Hematopoietic multipotent progenitor cell (in vitro differentiated cells): ENCODE data around the gene DNAJB12. TPM values are rescaled to one million over a fixed set of nuclear protein-coding genes. Genes with fewer than 3 reads are reported as not detected.
"Not testable (repeated sequence)": the region's sequence is repeated elsewhere in the genome, so short reads cannot be mapped to it uniquely, and the experiment has no call there.

Experiments used
- DNase-seq, 3 donors: peaks; one replicate each; pipeline ENCODE4 v3.0.0-alpha.2; 2011 to 2015; ENCODE audit warnings: low read depth in 2 of 3, low spot score in 2 of 3
- total RNA-seq: library from RNA; depleted of rRNA; stranded (reverse); fragments of >200 nt; gene quantifications from one replicate; pipeline ENCODE4 v1.2.3, GENCODE V29; 2012

DNAJB12 gene
- total RNA-seq, 1 donor, result 34.7 TPM

- no peak for DNase-seq
Observed at GRCh38 chr10:72355214-72355555, 466 bp upstream of the DNAJB12 start.

- DNase-seq, result no peak
Observed at GRCh38 chr10:72353965-72354355, 759 bp downstream of the DNAJB12 start.

- no peak for DNase-seq
Observed at GRCh38 chr10:72353028-72353964, 1.4 kb downstream of the DNAJB12 start.

GRCh38 chr10:72351479-72351878, 3.2 kb downstream of the DNAJB12 start:
- no peak for DNase-seq

DNA sequence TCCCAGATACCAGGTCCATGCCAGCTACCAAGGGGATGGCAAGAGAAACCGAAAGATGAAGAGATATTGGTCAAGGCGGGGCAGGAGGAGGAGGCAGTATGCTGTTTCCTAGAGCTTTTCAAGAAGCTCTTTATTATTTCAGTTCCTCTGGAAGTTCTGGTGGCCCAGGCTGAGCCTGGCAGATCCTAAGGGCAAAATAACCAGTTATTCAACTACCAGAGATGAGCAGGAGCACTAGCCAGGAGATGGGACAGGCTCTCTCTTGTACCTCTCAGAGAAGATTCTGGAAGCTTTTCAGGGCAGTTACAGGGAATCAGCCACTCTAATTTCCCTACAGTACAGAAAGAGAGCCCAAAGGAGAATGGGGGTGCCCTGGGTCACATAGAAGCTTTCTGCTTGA, 5.3 kb downstream of the DNAJB12 start:
- DNase-seq, result no peak

DNA sequence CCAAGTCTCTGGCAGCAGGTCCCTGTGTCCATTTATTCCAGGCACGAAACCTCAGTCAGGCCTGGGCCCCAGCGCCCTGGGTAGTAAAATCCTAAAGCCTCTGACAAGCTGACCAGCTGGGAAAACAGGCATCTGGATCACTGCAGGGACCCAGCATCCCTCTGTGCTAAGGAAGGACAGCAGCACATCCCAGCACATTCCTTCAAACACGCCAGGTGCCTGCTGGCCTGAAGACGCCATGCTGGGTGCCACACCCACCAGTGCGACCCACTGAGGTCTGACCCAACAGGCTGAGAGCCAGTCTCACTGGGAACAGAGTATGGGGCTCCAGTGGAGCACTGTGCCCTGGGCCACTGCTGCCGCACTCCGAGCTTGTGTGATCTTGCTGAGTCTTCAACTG, 6.4 kb downstream of the DNAJB12 start:
- DNase-seq, result no peak

GRCh38 chr10:72346117-72346516, 8.6 kb downstream of the DNAJB12 start:
- DNase-seq, result not testable (repeated sequence)

DNA sequence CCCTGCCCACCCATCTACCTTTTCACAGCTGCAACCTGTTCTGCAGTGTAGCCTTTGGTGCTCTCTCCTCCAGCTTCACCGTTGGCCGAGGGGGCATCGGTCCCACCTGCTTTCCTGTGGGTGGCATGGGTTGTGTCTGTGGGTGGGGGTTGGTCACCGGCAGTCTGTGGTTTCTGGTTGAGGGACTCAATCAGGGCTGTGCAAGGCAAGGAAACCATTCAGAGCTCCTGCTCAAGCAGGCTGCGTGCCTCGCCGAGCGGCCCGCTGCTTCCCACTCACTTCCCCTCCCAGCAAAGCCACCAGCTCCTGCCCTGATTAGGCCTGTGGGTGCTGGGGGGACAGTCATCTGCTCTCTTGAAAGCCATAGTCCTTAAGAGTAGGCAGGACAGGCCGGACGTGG, 9.8 kb downstream of the DNAJB12 start:
- no peak for DNase-seq

GRCh38 chr10:72342911-72343310, 11.8 kb downstream of the DNAJB12 start:
- DNase-seq, result no peak

GRCh38 chr10:72340510-72341261, 14.0 kb downstream of the DNAJB12 start:
- peak; percentile 59 to 70 (median 62) for DNase-seq

DNA sequence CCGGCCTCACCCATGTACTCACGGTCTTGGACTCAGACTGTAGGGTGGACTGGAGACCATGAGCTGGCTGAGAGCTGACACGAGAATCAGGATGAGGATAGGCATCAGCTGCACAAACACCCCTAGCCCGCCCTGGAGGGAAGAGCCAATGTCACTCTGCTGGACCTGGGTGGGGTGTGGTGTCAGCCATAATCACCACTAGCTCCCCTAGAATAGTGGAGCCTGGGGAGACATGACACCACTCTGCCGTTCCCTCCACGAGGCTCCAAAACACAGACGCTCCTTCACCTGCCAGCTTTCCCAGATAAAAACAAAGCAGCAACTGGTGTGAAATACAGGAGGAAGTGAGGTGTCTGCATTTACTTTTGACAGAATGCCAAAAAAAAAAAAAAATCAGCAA, 16.5 kb downstream of the DNAJB12 start:
- no peak for DNase-seq

DNA sequence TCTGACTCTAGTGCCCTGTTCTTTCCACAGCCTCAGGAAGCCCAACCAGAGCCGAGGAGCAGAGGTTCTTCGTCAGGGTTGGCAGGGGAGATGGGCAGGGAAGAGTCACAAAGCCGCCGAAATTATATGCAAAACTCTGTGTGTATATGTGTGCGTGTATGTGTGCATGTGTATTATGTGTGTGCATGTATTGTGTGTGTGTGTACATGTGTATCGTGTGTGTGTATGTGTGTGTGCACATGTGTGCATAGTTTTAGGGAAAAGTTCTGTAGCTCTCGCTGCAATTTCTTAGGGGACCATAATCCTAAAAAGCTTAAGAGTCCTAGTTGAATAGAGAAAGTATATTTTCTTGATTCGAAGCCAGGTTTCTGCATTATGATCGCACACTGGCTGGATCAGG, 17.0 kb downstream of the DNAJB12 start:
- no peak for DNase-seq

- peak in 2 of 3 donors; percentile 52 to 54 for DNase-seq
Observed at GRCh38 chr10:72337039-72337629, 17.6 kb downstream of the DNAJB12 start.

- DNase-seq, result no peak
Observed at GRCh38 chr10:72336259-72337038, 18.3 kb downstream of the DNAJB12 start.

GRCh38 chr10:72335394-72336258, 19.1 kb downstream of the DNAJB12 start:
- DNase-seq, result peak in 1 of 3 donors; percentile 59

- peak; percentile 62 to 96 (median 91) for DNase-seq
Observed at GRCh38 chr10:72334825-72335393, 19.8 kb downstream of the DNAJB12 start.

GRCh38 chr10:72334196-72334824, 20.4 kb downstream of the DNAJB12 start:
- DNase-seq, result peak in 1 of 3 donors; percentile 50

DNA sequence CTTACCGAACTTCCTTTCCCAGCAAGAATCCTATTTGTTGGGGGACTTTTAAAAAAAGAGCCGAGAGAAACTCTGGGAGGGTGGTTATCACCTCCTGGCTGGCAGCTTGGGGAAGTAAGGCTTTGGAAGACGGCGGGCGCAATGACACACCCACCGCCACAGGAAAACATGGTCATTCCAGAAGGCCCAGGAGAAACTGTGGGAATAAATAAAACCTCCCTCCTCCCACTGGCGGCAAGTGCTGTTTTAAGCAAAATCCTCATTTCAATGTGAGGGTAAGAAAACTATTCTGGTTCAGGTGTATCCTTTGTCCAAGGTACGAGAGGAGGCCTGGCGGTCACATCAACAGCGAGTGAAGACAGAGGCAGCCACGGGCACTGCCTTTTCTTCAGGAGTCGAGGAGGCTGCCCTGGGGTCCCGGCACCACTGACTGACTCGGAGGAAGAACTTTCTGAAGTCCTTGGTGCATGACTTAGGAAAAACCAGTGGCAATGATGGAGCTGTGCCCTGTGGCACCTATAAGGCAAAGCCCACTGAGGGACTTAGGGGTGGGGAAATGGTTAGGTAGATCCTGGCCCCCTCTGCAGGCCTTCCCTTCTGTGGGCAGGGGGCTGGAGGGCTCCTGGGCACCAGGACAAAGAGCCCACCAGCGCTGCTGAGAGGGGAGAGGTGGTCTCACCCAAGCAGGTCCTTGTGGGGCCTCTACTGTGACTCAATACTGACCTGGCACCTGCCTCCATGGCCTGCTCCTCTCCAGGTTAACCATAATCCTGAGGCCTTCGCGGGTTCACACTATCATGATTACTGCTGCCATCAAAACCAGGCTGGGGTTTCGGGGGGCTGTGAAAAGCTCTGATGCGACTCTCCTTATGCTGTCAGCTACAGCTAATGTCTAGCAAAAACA, 21.4 kb downstream of the DNAJB12 start:
- no peak for DNase-seq
